Kidney epithelial cell (primary cell): Measurements from ENCODE around the gene VIPR2. TPM values are rescaled to one million over a fixed set of nuclear protein-coding genes. Genes with fewer than 3 reads are reported as not detected.

ENCODE experiments used
- DNase-seq: peaks from one replicate; pipeline ENCODE4 v3.0.0-alpha.2; 2010; ENCODE audit warnings: low read depth
- H3K27me3 ChIP-seq: 2 replicates; pipeline ENCODE4 v1.6.0; 2011; ENCODE audit warnings: low read length; ENCODE audit not compliant: control insufficient read depth, insufficient read depth
- H3K36me3 ChIP-seq: 2 replicates; pipeline ENCODE4 v1.5.1; 2011; ENCODE audit warnings: low read length; ENCODE audit not compliant: control insufficient read depth, insufficient read depth
- H3K4me3 ChIP-seq: 2 replicates; pipeline ENCODE4 v1.5.1; 2011; ENCODE audit warnings: low read depth, mild to moderate bottlenecking, control low read depth, low read length
- total RNA-seq: library from RNA; depleted of rRNA; stranded (reverse); fragments of >200 nt; gene quantifications from 2 replicates; pipeline ENCODE4 v1.2.3, GENCODE V29; 2015
- TF ChIP-seq, protein P1 (sequence below): IDR thresholded peaks from 2 replicates; pipeline ENCODE4 v1.5.1; 2011; ENCODE audit warnings: mild to moderate bottlenecking, moderate library complexity, low read length, control low read depth, inconsistent platforms; ENCODE audit not compliant: insufficient read depth, poor library complexity, severe bottlenecking

VIPR2 gene
- total RNA-seq, 1 donor from 2014 or later = not detected

DNA sequence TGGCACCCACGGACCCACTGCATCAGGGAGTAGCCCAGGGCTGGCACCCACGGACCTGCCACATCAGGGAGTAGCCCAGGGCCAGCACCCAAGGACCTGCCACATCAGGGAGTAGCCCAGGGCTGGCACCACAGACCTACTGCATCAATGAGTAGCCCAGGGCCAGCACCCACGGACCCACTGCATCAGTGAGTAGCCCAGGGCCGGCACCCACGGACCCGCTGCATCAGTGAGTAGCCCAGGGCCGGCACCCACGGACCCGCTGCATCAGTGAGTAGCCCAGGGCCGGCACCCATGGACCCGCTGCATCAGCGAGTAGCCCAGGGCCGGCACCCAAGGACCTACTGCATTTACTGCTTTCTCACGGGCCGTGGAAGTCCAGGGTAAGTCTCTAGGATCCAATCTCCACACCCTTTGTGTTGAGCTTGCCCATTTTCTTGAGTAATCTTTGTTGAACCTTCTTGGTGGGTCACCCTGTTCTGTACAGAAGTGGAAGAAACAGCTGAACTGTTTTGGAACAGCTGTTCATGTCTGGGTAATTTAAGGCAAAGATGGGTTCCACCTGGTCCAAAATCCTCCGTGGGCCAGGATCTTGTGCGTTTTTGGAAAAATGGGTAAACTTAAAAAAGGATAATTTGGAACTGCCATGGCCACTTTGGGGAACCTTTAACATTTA is 69.0 kb downstream of the VIPR2 start:
- no peak overlapping the region for H3K4me3 ChIP-seq
- no peaks in the 10 kb centered on the region for H3K27me3 ChIP-seq
- DNase-seq = no peak
- H3K36me3 ChIP-seq = no peaks in the 10 kb centered on the region
- TF ChIP-seq, protein P1, sequence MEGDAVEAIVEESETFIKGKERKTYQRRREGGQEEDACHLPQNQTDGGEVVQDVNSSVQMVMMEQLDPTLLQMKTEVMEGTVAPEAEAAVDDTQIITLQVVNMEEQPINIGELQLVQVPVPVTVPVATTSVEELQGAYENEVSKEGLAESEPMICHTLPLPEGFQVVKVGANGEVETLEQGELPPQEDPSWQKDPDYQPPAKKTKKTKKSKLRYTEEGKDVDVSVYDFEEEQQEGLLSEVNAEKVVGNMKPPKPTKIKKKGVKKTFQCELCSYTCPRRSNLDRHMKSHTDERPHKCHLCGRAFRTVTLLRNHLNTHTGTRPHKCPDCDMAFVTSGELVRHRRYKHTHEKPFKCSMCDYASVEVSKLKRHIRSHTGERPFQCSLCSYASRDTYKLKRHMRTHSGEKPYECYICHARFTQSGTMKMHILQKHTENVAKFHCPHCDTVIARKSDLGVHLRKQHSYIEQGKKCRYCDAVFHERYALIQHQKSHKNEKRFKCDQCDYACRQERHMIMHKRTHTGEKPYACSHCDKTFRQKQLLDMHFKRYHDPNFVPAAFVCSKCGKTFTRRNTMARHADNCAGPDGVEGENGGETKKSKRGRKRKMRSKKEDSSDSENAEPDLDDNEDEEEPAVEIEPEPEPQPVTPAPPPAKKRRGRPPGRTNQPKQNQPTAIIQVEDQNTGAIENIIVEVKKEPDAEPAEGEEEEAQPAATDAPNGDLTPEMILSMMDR = no peak

DNA sequence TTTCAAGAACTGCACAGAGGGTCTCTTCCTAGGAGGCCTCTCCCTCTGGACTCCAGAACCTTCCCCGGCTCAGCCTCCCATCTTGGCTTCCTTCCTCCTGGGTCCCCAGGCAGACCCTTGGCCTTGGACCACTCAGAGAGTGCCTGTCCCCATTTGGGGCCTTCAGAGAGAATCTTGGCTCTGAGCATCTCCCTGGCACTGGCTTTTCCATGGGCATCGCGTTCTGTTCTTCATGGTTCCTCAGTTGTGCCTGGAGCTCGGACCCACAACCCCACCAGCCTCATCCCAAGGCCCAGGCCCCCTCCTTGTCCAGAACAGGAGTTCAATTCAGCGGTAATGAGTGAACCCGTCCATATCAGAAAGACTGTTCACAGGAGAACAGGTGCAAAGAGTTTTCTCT is 73.4 kb downstream of the VIPR2 start:
- Histone ChIP-seq H3K27me3 (no peaks in the 10 kb centered on the region), H3K36me3 (no peaks in the 10 kb centered on the region), H3K4me3 (no peak overlapping the region)
- no peak for DNase-seq
- TF ChIP-seq, protein P1 = no peak

DNA sequence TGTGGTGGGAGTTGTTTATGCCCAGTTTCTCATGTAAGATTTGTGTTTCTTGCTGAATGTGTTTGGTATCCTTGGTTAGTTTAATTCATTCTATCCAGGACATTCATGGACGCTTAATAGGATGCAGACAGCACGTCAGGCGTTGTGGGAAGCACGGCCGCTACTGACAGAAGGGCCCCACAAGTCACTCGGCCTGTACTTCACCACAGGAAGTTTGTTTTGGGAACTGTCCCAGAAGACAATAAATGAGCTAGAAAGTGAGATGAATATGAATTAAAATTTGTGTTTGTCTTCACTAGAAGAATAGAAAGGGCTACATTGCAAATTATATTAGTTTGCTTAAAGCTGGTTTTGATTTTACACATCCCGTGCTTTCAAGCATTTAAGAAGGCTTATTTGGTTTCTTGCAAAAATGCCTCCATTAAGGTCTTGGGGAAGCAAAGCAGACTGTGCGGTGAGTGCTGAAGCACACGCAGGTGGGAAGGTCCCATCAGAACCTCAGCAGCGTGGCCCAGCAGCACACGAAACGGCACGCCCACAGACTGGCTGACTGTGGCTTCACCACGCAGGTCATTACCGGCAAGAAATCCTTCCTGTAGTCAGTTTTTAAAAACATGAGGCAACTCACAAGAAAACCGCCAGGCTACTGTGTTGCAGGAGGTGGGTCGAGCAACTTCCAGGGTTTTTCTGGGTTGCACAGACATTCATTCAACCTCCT is 74.1 kb downstream of the VIPR2 start:
- no peak overlapping the region for H3K4me3 ChIP-seq
- no peaks in the 10 kb centered on the region for H3K27me3 ChIP-seq
- DNase-seq = no peak
- TF ChIP-seq, protein P1 = no peak
- H3K36me3 ChIP-seq = no peaks in the 10 kb centered on the region

DNA sequence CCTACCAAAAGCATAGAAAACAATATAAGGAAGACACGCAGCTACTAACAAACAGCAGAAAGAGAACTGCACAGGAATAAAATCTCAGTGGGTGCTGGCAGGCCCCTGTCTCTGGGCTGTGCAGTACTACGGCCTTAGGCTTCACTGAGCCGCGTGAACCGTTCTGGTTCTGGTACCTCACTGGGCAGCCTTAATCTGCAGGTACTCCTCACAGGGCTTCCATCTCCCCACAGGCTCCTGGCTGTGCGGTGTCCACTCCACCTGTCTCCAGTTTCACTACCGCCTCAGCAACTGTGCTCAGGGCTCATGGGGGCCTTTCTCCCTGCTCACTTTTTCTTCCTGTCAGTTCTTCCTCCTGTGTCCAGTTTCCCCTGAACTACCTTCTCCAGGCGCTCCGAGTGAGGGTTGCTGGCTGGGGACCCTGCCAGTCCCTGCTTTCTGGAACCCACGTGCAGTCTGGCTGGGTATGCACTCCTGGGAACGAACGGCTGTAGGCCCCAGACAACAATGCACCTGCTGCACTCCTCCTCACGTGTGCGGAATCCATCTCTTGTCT is 75.7 kb downstream of the VIPR2 start:
- Histone ChIP-seq H3K4me3 (no peak overlapping the region), H3K36me3 (no peaks in the 10 kb centered on the region), H3K27me3 (no peaks in the 10 kb centered on the region)
- no peak for DNase-seq
- TF ChIP-seq, protein P1 = no peak

DNA sequence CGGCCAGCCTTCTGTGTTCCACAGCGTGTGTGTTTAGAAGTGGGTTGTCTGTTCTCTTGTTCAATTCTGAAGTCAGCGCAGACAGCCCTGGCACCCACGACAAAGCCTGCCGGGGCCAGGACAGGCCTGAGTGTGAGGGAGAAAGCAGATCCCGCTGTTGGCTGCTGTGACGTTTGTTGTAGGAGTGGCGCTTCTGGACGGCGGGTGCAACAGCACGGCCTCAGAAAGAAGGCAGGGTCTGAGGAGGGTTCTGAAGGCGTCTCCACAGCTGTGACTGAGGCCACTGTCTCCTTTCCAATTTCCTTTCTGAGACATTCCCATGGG is 76.2 kb downstream of the VIPR2 start:
- no peaks in the 10 kb centered on the region for H3K36me3 ChIP-seq
- TF ChIP-seq, protein P1 = no peak
- H3K27me3 ChIP-seq = no peaks in the 10 kb centered on the region
- no peak overlapping the region for H3K4me3 ChIP-seq
- no peak for DNase-seq
